NCI-H1417 treated with DMSO at 0.1 percent for 48 hours (cell line): Measurements from ENCODE around the gene ACP2.

ENCODE experiments used
- DNase-seq: peaks from one replicate; lab custom pipeline; 2025; lab: John Stamatoyannopoulos, UW

ACP2 gene, protein sequence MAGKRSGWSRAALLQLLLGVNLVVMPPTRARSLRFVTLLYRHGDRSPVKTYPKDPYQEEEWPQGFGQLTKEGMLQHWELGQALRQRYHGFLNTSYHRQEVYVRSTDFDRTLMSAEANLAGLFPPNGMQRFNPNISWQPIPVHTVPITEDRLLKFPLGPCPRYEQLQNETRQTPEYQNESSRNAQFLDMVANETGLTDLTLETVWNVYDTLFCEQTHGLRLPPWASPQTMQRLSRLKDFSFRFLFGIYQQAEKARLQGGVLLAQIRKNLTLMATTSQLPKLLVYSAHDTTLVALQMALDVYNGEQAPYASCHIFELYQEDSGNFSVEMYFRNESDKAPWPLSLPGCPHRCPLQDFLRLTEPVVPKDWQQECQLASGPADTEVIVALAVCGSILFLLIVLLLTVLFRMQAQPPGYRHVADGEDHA

DNA sequence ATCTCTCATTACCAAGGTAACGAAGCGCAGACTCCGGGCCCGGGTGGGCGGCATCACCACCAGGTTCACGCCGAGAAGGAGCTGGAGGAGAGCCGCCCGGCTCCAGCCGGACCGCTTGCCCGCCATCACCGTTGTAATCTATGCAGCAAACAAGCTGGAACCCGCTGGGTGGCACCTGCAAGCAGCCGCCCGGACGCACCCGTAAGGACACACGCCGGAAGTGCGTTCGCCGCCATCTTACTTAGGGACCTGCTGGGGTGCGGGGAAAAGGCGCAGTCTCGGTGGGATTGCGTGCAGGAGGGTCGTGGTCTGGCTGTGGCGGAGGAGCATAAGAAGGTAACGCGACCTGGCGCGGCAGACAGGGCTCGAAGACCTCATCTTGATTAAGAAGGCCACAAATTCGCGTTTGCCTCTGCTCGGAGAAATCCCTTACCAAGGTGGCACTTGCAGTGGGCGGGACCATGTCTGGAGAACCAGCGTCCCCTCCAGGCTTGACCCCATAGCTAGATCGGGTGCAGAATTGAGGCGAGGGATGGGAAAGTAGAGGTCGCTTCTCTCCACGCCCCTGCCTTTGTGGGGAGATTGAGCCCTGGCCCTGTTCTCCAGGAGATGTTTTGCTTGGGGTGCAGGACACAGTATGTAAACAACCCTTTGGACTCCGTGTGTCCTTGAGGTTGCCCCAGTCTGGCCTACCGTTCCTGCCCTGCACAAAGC, at the start of gene ACP2:
ACP2 (minus strand) TSS at position 151 of the 714 bp plus-strand sequence; CDS start at position 126, 25 bp downstream.
- peak; percentile 57 for DNase-seq

DNA sequence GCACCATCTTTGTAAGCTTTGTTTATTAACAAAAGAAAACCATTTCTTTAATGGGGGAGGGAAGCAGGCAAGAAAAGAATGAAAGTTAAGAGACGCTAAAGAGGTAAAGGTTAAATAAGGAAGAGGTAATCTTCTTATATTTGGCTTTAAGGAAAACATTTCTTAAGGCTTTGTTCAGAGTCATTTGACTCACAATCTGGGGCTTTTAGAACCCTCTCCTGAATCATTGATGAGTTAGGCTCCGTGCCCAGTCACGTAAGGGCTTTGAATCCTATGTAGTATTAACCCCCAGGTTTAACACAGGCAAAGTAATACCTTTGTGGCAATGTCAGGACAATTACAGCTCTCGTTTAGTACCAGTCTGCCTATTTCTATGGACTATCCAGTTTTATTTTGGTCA, 47.4 kb upstream of the ACP2 start:
- DNase-seq = no peak

DNA sequence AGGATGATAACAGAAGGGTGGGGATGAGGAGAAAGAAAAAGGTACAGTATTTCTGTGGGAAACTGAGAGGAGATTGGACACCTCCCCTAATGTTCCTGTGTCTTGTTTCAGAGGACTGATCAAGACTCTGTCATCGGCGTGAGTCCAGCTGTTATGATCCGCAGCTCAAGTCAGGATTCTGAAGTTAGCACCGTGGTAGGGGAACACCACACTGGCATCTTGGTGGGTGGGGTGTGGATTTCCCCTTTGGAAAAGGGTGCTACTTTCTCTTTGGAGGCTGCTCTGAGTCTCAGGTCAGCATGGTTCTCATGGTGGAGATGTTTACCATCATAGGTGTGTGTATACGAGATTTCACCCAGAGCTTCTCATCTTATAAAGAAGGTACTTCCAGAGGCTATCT, 46.8 kb upstream of the ACP2 start:
- no peak for DNase-seq

DNA sequence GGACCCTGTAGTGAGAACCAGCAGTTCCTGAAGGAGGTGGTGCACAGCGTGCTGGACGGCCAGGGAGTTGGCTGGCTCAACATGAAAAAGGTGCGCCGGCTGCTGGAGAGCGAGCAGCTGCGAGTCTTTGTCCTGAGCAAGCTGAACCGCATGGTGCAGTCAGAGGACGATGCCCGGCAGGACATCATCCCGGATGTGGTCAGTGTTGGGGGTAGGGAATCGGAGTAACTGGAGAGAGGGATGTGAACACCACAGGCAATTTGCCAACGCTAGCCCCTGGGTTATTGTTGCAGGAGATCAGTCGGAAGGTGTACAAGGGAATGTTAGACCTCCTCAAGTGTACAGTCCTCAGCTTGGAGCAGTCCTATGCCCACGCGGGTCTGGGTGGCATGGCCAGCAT, 41.2 kb upstream of the ACP2 start:
- no peak for DNase-seq

DNA sequence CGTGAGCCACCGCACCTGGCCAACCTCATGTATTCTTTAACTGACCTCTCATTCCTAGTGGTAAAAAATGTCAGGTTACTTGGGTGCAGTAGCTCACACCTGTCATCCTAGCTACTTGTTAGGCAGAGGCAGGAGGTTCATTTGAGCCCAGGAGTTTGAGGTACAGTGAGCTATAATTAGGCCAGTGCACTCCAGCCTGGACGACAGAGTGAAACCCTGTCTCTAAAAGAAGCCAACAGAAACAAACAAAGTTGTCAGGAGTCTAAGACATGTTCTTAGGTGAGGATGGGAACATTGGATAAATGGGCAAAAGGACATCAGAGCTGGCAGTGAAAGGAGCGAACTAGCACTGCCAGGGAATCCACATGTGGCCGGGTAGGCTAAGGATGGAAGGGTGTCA, 39.5 kb upstream of the ACP2 start:
- DNase-seq = no peak

DNA sequence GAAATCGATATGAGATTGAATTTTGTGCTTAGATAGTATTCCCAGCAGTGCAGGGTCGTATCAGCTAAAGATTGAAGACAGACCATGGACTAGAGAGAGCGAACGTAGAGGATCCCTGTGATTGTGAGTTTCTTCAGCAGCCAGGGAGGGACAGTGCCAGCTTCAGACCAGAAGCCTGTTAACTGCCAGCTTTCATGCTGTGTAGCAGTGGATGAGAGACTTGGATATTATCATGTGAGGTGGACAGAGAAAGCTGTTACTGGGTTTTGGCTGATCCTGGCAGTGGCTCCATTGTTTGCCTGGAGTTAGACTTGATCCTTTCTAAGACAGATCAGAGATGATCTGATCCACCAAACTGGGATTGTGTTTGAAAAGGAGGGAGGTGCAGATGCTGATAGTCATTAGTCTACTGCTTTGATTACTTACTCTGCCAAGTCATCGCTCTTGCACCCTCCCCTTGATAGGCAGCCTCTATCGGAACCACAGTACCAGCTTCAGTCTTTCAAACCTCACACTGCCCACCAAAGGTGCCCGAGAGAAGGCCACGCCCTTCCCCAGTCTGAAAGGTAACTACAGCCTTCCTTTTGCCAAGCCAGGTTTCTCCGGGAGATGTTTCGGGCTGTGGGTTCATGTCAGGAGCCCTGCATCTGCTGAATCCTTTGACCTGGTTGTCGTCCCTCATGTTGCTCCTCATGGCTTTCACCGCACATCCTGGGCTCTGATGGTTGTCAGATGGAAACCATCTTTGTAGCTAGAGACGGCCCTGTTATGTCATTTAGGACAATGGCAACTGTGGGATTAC, 37.6 kb upstream of the ACP2 start:
- DNase-seq = no peak

DNA sequence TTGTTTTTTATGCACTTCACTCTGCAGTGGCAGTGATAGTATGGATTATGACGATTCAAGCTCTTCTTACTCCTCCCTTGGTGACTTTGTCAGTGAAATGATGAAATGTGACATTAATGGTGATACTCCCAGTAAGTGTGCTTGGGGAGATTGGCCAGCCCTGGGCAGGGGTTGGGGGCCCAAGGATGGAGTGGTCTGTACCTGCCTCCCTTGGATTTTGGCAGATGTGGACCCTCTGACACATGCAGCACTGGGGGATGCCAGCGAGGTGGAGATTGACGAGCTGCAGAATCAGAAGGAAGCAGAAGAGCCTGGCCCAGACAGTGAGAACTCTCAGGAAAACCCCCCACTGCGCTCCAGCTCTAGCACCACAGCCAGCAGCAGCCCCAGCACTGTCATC, 35.5 kb upstream of the ACP2 start:
- no peak for DNase-seq

DNA sequence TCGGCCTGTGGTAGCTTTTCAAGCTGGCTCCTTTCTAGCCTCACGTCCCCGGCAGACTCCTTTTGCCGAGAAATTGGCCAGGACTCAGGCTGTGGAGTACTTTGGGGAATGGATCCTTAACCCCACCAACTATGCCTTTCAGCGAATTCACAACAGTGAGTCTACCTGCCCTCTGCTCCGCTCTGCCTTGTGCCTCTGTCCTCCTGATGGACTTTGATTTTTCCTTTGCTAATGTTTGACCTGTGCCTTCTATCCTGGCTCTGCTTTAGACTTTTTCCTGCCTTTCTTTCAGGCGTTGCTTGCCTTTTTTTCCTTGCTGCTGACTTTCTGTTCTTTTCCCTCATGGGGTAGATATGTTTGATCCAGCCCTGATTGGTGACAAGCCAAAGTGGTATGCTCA, 33.8 kb upstream of the ACP2 start:
- no peak for DNase-seq

DNA sequence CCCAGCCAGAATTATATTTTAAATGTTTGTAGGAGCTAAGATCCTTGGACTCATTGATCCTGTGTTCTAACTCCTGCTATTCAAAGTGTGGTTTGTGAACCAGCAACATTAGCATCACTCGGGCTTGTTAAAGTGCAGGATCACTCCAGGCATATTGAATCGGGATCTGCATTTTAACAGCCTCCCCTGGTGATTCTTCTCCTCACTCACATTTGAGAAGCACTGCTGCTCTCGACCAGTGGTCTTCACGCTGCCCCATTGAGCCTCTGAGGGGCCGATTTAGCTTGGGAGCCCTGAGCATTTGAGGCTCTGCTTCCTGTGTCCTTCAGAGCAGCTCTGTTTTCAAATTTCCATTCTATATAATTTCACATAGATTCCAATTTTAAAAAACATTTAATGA, 32.2 kb upstream of the ACP2 start:
- DNase-seq = no peak

DNA sequence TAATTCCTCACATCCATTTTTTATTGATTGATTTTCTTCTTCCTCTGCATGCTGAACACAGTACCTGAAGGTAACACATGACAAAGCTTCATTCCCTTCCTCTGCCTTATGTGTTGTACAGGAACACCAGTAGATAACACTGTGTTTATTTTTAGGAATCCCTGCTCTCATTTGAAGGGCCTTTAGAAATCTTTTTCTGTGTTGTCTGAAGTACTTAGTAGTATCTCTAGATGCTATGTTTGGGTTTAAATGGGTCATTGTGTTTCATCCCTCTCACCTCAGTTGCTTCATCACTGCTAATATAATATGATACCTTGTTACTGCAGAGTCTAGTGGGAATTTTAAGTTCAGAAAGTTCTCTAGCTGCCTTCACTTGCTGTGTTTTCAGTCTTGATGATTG, 31.5 kb upstream of the ACP2 start:
- no peak for DNase-seq

DNA sequence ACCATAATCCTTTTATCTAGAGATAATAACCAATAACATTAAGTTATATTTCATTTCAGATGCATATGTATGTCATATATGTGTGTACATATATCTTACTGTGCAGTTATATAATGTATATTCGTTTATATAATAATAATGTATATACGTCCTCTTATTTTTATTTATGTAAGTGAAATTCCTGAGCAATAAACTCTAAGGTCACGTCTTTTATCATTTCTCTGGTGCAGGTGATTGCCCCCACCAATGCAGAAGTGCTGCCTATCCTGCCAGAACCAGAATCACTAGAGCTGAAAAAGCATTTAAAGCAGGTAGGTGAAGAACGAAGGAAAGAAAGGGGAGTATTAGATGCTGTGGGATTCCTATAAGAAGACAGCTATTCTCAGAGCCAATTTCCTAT, 30.2 kb upstream of the ACP2 start:
- no peak for DNase-seq

DNA sequence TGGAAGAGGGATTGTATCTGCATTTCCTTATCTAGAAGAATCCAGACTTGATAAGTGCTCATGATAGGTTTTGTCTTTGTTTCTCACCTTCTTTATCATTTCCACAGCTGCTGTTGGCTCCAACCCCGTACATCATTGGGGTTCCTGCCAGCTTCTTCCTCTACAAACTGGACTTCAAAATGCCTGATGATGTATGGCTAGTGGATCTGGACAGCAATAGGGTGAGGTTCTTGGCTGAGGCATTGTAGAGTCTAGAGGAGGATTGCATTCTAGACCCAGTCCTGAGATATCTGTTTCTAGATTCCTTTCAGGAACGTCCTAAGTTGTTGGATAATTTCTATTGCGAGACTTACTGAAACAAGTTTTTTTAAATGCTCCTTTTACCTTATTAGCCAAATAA, 29.4 kb upstream of the ACP2 start:
- DNase-seq = no peak

DNA sequence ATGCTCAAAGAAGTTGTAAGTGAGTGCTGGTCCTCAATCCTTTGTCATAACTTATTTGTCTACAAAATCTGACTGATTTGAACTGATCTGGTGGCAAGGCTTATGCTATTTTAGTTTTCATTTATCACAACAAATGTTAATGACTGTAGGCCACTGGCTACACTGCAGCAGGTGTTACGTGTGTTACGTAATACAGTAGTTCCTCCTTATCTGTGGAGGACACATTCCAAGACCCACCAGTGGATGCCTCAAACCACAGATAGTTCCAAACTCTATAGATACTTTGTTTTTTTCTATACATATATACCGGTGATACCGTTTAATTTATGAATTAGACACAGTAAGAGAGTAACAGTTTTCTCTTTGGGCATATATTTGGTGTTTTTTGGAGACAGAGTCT, 28.3 kb upstream of the ACP2 start:
- no peak for DNase-seq

DNA sequence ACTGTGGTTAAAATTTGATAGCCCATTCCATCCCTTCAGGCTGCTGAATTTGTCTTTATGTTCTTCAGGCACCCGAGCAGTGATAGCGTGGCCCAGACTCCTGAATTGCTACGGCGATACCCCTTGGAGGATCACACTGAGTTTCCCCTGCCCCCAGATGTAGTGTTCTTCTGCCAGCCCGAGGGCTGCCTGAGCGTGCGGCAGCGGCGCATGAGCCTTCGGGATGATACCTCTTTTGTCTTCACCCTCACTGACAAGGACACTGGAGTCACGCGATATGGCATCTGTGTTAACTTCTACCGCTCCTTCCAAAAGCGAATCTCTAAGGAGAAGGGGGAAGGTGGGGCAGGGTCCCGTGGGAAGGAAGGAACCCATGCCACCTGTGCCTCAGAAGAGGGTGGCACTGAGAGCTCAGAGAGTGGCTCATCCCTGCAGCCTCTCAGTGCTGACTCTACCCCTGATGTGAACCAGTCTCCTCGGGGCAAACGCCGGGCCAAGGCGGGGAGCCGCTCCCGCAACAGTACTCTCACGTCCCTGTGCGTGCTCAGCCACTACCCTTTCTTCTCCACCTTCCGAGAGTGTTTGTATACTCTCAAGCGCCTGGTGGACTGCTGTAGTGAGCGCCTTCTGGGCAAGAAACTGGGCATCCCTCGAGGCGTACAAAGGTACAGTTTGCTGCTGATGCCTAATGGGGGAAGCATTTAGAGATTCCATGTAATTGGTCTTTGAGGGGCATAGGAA, 26.1 kb upstream of the ACP2 start:
- no peak for DNase-seq

DNA sequence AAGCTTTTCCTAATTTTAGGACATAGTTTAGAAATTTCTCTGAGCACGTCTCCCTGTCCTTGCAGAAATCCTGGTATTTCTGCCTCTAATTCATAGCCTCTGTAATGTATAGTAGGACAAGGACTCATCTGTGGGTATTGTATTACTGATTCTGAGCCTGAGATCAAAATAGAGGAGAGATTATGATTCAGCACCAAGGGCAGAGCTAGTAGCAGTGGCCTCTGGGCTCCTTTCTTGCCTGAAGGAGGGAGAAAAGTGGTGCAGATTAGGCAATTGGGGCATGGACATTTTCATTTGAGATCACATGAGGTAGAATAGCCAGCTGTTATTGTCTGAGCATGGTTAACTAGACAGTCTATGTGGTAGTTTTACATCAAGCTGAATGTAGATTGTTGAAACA, 24.1 kb upstream of the ACP2 start:
- DNase-seq = no peak

DNA sequence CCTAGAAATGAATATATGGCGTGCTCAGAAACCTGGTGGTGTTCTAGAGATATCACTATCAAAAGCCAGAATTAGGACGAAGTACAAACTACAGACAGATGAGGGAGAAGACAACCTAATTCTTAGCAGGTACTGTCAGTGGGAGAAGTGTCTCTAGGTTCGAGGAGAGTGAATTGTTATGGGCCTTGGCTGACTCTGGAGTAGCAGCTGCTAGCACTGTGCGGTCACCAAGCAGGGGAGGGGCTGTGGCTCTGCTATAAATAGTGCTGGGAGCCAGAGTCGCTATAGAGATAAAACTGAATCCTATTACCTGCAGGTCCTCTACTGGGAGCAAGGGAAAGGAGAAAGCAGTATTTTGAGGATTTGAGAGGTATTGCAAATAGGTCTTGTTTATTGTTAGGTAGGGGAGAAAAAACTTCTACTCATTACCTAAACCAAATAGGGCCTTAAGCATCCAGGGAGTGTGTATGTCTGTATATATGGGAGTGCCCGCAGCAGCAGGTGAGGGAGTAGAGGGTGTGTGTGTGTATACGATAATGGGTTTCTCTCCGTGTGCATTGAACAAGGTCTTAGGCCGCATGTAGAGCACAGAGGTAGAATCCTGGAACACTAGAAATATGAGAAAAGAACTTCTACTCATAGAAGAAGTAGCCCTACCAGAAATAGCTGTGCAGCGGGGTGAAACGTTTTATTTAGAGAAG, 23.5 kb upstream of the ACP2 start:
- DNase-seq = no peak

DNA sequence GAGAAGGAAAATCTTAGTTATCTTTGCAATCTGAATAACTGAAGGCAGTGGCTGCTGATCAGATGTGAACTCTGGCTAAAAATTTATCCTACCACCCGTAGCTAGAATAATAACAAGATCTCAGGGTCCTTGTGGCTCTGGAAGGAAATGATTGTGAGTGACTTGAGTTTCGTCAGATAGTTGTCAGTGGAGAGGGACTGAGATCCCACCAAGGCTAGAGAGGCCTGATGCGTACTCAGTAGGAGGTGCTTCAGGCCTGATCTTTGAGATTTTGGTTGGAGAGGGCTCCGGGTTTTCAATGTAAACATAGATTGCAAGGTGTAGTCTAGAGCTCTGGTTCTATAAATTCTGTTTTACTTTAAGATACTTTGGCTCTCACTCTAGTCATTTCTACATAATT, 22.7 kb upstream of the ACP2 start:
- no peak for DNase-seq

DNA sequence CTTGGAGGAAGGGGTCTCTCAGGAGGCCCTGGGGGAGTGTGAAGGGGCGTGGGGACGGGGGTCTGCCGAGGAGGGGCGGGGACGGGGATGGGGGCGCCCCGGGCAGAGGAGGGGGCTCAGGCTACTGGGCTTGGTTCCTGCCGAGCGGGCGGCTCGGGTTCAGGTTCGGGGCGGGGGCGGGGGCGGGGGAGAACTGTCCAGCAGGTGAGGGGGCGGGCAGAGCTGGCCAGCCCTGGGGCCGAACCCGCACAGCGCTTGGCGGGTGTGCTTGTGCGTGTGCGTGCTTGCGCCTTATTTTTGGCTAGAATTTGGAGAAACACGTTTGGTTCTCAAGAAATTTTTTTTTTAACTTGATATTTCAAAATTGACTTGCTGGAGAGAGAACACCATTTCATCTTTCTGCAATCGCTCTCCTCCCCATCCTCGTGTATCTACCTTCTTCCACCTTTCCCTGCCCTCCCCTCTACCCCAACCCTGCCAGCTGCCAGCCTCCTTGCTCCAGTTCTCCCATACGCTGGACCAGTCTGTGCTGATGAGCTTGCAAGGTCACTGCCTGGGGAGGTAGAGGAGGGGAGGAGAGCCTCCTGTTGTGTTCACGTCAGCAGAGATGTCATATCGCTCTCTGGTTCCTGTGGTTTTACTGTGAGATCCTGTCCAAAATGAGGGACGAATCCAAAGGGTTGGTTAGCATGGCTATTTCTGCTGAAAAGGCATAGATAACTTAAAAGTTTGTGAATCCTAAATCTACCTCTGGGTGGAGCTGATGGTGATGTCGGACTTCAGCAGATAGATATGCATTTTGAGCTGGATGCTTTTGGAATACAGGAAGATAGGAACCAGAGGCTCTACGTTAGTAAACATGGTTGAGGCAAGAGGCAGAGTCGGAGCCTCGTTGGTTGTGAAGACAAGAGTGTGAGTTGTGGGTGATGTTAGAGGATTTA, 22.0 kb upstream of the ACP2 start:
- no peak for DNase-seq

DNA sequence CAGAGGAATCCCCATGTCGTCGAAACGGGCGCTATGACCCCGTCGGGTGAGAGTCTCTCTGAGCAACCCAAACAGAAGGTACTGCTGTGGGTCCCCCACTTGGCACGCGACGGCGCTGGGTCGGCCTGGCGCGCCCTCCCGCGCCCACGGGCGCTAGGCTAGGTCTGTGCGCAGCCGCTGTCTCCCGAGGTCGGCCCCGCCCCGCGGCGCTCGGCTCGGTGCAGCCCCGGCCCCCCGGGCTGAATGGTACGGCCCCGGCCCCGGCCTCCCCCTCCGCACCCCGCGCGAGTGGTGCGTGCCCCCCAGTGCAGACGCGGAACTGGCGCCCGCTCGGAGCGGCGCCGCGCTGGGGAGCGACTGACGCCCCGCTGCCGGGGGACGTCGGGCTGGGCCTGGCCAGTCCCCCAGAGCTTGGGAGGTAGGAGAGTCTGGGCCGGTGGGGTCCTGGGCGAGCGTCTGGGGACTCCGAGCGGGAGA, 21.3 kb upstream of the ACP2 start, which contains the start of gene MADD:
MADD (plus strand) TSS at position 305 of the 477 bp plus-strand sequence.
- no peak for DNase-seq
